ENCODE results near the gene TMC5.

DNA sequence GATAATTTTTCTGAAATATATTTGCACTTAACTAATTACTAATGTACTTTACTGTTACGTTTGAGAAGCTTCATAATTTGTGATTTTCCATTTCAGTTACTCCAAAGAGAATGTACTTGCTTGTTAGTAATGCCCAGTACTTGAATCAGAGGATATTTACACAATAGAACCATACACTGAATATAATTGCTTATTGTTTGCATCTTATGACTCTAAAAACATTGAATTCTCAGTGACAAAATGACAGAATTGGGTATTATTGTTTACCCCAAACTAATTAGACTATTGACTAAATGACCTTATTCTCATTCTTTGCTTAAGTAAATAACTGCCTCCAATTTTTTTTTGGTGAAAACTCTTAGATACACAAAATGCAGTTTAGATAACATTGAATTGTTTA is 114.9 kb downstream of the TMC5 start:
- TF ChIP-seq RFX5 (IDR thresholded peaks at IDR 0.05; ENCODE audit: borderline replicate concordance, low read depth, low read length) (no peak), POLR2A (IDR thresholded peaks at IDR 0.05; ENCODE audit: control extremely low read depth in 1 of 2, low read depth in 2 of 2, low read length in 2 of 2) (no peak), E2F6 (IDR thresholded peaks at IDR 0.05) (no peak), CTCF (IDR thresholded peaks at IDR 0.05; ENCODE audit: control extremely low read depth in 1 of 3, insufficient read depth in 1 of 3, low read depth in 1 of 3, low read length in 3 of 3) (no peak), EZH2 (IDR thresholded peaks at IDR 0.05; ENCODE audit: low read depth, low read length, severe bottlenecking) (no peak), SIN3A (conservative IDR thresholded peaks at IDR 0.05 in 1 of 2, IDR thresholded peaks at IDR 0.05 in 1 of 2; ENCODE audit: low read depth in 1 of 2, low read length in 2 of 2) (no peak), HDAC2 (IDR thresholded peaks at IDR 0.05; ENCODE audit: borderline replicate concordance in 1 of 2, low read depth in 2 of 2, low read length in 2 of 2) (no peak), RNF2 (IDR thresholded peaks at IDR 0.05; ENCODE audit: borderline replicate concordance, low read depth, low read length, missing control alignments, poor library complexity, severe bottlenecking) (no peak), CHD1 (IDR thresholded peaks at IDR 0.05; ENCODE audit: low read depth, low read length) (no peak), EGR1 (IDR thresholded peaks at IDR 0.05; ENCODE audit: borderline replicate concordance, low read depth, low read length) (no peak), ZNF274 (IDR thresholded peaks at IDR 0.05; ENCODE audit: borderline replicate concordance, extremely low read depth, low read length) (no peak)
- TF ChIP-seq, protein P1, sequence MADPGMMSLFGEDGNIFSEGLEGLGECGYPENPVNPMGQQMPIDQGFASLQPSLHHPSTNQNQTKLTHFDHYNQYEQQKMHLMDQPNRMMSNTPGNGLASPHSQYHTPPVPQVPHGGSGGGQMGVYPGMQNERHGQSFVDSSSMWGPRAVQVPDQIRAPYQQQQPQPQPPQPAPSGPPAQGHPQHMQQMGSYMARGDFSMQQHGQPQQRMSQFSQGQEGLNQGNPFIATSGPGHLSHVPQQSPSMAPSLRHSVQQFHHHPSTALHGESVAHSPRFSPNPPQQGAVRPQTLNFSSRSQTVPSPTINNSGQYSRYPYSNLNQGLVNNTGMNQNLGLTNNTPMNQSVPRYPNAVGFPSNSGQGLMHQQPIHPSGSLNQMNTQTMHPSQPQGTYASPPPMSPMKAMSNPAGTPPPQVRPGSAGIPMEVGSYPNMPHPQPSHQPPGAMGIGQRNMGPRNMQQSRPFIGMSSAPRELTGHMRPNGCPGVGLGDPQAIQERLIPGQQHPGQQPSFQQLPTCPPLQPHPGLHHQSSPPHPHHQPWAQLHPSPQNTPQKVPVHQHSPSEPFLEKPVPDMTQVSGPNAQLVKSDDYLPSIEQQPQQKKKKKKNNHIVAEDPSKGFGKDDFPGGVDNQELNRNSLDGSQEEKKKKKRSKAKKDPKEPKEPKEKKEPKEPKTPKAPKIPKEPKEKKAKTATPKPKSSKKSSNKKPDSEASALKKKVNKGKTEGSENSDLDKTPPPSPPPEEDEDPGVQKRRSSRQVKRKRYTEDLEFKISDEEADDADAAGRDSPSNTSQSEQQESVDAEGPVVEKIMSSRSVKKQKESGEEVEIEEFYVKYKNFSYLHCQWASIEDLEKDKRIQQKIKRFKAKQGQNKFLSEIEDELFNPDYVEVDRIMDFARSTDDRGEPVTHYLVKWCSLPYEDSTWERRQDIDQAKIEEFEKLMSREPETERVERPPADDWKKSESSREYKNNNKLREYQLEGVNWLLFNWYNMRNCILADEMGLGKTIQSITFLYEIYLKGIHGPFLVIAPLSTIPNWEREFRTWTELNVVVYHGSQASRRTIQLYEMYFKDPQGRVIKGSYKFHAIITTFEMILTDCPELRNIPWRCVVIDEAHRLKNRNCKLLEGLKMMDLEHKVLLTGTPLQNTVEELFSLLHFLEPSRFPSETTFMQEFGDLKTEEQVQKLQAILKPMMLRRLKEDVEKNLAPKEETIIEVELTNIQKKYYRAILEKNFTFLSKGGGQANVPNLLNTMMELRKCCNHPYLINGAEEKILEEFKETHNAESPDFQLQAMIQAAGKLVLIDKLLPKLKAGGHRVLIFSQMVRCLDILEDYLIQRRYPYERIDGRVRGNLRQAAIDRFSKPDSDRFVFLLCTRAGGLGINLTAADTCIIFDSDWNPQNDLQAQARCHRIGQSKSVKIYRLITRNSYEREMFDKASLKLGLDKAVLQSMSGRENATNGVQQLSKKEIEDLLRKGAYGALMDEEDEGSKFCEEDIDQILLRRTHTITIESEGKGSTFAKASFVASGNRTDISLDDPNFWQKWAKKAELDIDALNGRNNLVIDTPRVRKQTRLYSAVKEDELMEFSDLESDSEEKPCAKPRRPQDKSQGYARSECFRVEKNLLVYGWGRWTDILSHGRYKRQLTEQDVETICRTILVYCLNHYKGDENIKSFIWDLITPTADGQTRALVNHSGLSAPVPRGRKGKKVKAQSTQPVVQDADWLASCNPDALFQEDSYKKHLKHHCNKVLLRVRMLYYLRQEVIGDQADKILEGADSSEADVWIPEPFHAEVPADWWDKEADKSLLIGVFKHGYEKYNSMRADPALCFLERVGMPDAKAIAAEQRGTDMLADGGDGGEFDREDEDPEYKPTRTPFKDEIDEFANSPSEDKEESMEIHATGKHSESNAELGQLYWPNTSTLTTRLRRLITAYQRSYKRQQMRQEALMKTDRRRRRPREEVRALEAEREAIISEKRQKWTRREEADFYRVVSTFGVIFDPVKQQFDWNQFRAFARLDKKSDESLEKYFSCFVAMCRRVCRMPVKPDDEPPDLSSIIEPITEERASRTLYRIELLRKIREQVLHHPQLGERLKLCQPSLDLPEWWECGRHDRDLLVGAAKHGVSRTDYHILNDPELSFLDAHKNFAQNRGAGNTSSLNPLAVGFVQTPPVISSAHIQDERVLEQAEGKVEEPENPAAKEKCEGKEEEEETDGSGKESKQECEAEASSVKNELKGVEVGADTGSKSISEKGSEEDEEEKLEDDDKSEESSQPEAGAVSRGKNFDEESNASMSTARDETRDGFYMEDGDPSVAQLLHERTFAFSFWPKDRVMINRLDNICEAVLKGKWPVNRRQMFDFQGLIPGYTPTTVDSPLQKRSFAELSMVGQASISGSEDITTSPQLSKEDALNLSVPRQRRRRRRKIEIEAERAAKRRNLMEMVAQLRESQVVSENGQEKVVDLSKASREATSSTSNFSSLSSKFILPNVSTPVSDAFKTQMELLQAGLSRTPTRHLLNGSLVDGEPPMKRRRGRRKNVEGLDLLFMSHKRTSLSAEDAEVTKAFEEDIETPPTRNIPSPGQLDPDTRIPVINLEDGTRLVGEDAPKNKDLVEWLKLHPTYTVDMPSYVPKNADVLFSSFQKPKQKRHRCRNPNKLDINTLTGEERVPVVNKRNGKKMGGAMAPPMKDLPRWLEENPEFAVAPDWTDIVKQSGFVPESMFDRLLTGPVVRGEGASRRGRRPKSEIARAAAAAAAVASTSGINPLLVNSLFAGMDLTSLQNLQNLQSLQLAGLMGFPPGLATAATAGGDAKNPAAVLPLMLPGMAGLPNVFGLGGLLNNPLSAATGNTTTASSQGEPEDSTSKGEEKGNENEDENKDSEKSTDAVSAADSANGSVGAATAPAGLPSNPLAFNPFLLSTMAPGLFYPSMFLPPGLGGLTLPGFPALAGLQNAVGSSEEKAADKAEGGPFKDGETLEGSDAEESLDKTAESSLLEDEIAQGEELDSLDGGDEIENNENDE (IDR thresholded peaks at IDR 0.05; ENCODE audit: insufficient replicate concordance, low read length), result no peak
